IPS-20b (cell line): Measurements from ENCODE around the gene FN3K.

Experiments used
- H3K27ac ChIP-seq: one replicate; pipeline ENCODE4 v1.5.1; 2013; ENCODE audit warnings: low read length
- H3K27me3 ChIP-seq: 2 replicates; pipeline ENCODE4 v1.6.1; 2013; ENCODE audit warnings: mild to moderate bottlenecking, low read length, inconsistent platforms; ENCODE audit not compliant: insufficient read depth
- H3K36me3 ChIP-seq: 2 replicates; pipeline ENCODE4 v1.6.1; 2013; ENCODE audit warnings: low read depth, mild to moderate bottlenecking, inconsistent platforms, low read length, moderate library complexity; ENCODE audit not compliant: insufficient read depth
- H3K4me1 ChIP-seq: 2 replicates; pipeline ENCODE4 v1.6.1; 2013; ENCODE audit warnings: mild to moderate bottlenecking, control low read depth, inconsistent platforms, low read length, moderate library complexity; ENCODE audit not compliant: insufficient read depth
- H3K4me3 ChIP-seq: 2 replicates; pipeline ENCODE4 v1.5.1; 2013; ENCODE audit warnings: mild to moderate bottlenecking, low read length, inconsistent platforms
- H3K9ac ChIP-seq: 2 replicates; pipeline ENCODE4 v1.6.1; 2013; ENCODE audit warnings: low read depth, mild to moderate bottlenecking, inconsistent platforms, low read length, moderate library complexity
- H3K9me3 ChIP-seq: 2 replicates; pipeline ENCODE4 v1.6.1; 2013; ENCODE audit warnings: mild to moderate bottlenecking, low read depth, low read length, inconsistent platforms; ENCODE audit not compliant: insufficient read depth

FN3K gene

DNA sequence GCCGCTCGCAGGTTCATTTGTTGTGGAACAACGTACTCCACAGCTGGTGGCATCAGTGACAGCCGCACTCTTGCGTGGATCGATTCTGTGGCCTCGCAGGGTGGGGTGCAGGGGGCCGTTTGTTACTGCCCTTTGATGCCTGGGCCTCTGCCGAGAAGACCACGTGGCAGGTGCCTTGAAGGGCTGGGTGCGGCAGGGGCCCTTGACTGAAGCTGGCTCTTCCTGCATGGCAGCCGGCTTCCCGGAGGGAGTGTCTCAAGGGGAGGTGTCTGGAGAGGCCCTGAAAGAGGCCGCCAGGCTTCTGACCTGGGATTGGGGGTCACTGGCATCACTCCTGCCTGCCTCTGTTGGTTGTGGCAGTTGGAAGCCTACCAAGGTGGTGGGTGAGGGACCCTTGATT is 60.2 kb downstream of the FN3K start:
- H3K4me3 ChIP-seq, result no peak overlapping the region
- no peaks in the 10 kb centered on the region for H3K4me1 ChIP-seq
- H3K9me3 ChIP-seq, result no peaks in the 10 kb centered on the region
- peaks cover 46% of the 10 kb centered on the region for H3K36me3 ChIP-seq
- no peak overlapping the region for H3K27ac ChIP-seq
- H3K27me3 ChIP-seq, result no peaks in the 10 kb centered on the region
- no peak overlapping the region for H3K9ac ChIP-seq

GRCh38 chr17:82797061-82797460 is 61.6 kb downstream of the FN3K start:
- Histone ChIP-seq H3K36me3 (peaks cover 48% of the 10 kb centered on the region), H3K4me3 (no peak overlapping the region), H3K27ac (no peak overlapping the region), H3K9me3 (no peaks in the 10 kb centered on the region), H3K27me3 (no peaks in the 10 kb centered on the region), H3K9ac (no peak overlapping the region), H3K4me1 (no peaks in the 10 kb centered on the region)

- Histone ChIP-seq H3K9me3 (no peaks in the 10 kb centered on the region), H3K27me3 (no peaks in the 10 kb centered on the region), H3K4me3 (no peak overlapping the region), H3K4me1 (no peaks in the 10 kb centered on the region), H3K9ac (no peak overlapping the region), H3K27ac (no peak overlapping the region), H3K36me3 (peaks cover 48% of the 10 kb centered on the region)
Measured at GRCh38 chr17:82798752-82799151, 63.3 kb downstream of the FN3K start.

- Histone ChIP-seq H3K27ac (no peak overlapping the region), H3K9ac (no peak overlapping the region), H3K4me1 (no peaks in the 10 kb centered on the region), H3K9me3 (no peaks in the 10 kb centered on the region), H3K36me3 (peaks cover 48% of the 10 kb centered on the region), H3K27me3 (no peaks in the 10 kb centered on the region), H3K4me3 (no peak overlapping the region)
Measured at GRCh38 chr17:82799591-82799990, 64.2 kb downstream of the FN3K start.
